ENCODE data around the gene GALNT6.

DNA sequence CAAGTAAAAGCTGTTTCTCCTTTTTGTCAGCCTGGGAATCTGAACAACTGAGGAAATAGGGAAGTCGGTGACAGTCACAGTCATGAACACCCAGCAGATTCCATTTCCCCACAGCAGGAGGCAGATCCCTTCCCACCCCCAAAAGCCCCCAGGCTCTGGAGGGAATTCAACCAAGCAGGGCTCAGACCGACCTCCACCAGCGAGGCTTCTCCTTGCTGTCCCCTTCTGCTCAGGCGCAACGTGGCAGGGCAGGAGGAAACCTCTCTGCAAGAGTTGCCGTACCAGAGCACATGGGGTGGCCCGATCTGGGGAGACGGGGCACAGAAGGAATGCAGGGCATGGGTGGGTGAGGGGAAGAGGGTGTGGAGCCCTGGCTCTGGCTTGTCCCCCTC lies 319 bp downstream of the GALNT6 start:
- TF ChIP-seq, protein P1, sequence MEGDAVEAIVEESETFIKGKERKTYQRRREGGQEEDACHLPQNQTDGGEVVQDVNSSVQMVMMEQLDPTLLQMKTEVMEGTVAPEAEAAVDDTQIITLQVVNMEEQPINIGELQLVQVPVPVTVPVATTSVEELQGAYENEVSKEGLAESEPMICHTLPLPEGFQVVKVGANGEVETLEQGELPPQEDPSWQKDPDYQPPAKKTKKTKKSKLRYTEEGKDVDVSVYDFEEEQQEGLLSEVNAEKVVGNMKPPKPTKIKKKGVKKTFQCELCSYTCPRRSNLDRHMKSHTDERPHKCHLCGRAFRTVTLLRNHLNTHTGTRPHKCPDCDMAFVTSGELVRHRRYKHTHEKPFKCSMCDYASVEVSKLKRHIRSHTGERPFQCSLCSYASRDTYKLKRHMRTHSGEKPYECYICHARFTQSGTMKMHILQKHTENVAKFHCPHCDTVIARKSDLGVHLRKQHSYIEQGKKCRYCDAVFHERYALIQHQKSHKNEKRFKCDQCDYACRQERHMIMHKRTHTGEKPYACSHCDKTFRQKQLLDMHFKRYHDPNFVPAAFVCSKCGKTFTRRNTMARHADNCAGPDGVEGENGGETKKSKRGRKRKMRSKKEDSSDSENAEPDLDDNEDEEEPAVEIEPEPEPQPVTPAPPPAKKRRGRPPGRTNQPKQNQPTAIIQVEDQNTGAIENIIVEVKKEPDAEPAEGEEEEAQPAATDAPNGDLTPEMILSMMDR (IDR thresholded peaks at IDR 0.05; ENCODE audit: poor library complexity, severe bottlenecking): no peak
- TF ChIP-seq EZH2 (IDR thresholded peaks at IDR 0.05; ENCODE audit: borderline replicate concordance, insufficient read depth, low read length, poor library complexity, severe bottlenecking) (no peak), EP300 (conservative IDR thresholded peaks at IDR 0.05; ENCODE audit: poor library complexity, severe bottlenecking) (no peak), RAD21 (conservative IDR thresholded peaks at IDR 0.05) (no peak), TAF1 (IDR thresholded peaks at IDR 0.05; ENCODE audit: low read depth) (no peak), POLR2AphosphoS5 (IDR thresholded peaks at IDR 0.05) (no peak), SMC3 (conservative IDR thresholded peaks at IDR 0.05; ENCODE audit: poor library complexity) (no peak), REST (IDR thresholded peaks at IDR 0.05; ENCODE audit: borderline replicate concordance) (no peak)
